Mesenchymal stem cell (in vitro differentiated cells and primary cell): ENCODE data around the gene NDUFAF8.
A peak's percentile ranks its signal among the peaks of the same experiment; 100 is the strongest.

Source experiments
- DNase-seq: peaks from one replicate; pipeline ENCODE4 v3.0.0-alpha.2; 2013
- H2AFZ ChIP-seq: one replicate; pipeline ENCODE4 v1.6.1; 2013; ENCODE audit warnings: low read depth, mild to moderate bottlenecking, control low read depth, inconsistent platforms, low read length, moderate library complexity
- H2AK5ac ChIP-seq: 2 replicates; pipeline ENCODE4 v1.6.1; 2013; ENCODE audit warnings: low read length, moderate library complexity, mild to moderate bottlenecking, inconsistent platforms; ENCODE audit not compliant: severe bottlenecking
- H2BK120ac ChIP-seq: one replicate; pipeline ENCODE4 v1.6.1; 2013; ENCODE audit warnings: low read depth, mild to moderate bottlenecking, inconsistent platforms, low read length, moderate library complexity
- H2BK12ac ChIP-seq, 2 experiments: one replicate each; pipeline ENCODE4 v1.6.1; 2013; ENCODE audit warnings: inconsistent platforms in 2 of 2, low read length in 2 of 2, mild to moderate bottlenecking in 2 of 2, moderate library complexity in 2 of 2, control low read depth in 1 of 2
- H2BK15ac ChIP-seq: one replicate; pipeline ENCODE4 v1.6.1; 2013; ENCODE audit warnings: mild to moderate bottlenecking, low read depth, inconsistent platforms; ENCODE audit not compliant: poor library complexity, severe bottlenecking
- H2BK5ac ChIP-seq: 2 replicates; pipeline ENCODE4 v1.6.1; 2013; ENCODE audit warnings: low read depth, mild to moderate bottlenecking, low read length, control low read depth, inconsistent platforms; ENCODE audit not compliant: poor library complexity, severe bottlenecking
- H3K14ac ChIP-seq, 2 experiments: one replicate each; pipeline ENCODE4 v1.6.1; 2013; ENCODE audit warnings: inconsistent platforms in 2 of 2, low read length in 2 of 2, control low read depth in 1 of 2, mild to moderate bottlenecking in 1 of 2, moderate library complexity in 1 of 2
- H3K18ac ChIP-seq, 2 experiments: one replicate each; pipeline ENCODE4 v1.6.1; 2013; ENCODE audit warnings: inconsistent platforms in 2 of 2, low read length in 2 of 2, control low read depth in 1 of 2, low read depth in 1 of 2, mild to moderate bottlenecking in 1 of 2
- H3K23ac ChIP-seq, 2 experiments: one replicate each; pipeline ENCODE4 v1.6.1; 2013; ENCODE audit warnings: inconsistent platforms in 2 of 2, low read length in 2 of 2, mild to moderate bottlenecking in 2 of 2, moderate library complexity in 2 of 2, control low read depth in 1 of 2
- H3K27ac ChIP-seq: 2 replicates; pipeline ENCODE4 v1.5.1; 2013; ENCODE audit warnings: mild to moderate bottlenecking, moderate library complexity, low read length, control low read depth, inconsistent platforms; ENCODE audit not compliant: poor library complexity, severe bottlenecking
- H3K27me3 ChIP-seq, 2 experiments: 2 replicates each; pipeline versions ENCODE4 v1.6.1 to v1.7.0; 2013; ENCODE audit warnings: low read length in 2 of 2, mild to moderate bottlenecking in 2 of 2, moderate library complexity in 2 of 2, control low read depth in 1 of 2, inconsistent platforms in 1 of 2; ENCODE audit not compliant: control insufficient read depth in 1 of 2, insufficient read depth in 1 of 2
- H3K36me3 ChIP-seq, 2 experiments: 2 replicates each; pipeline versions ENCODE4 v1.6.1 to v1.7.0; 2013; ENCODE audit warnings: low read length in 2 of 2, control low read depth in 1 of 2, inconsistent platforms in 1 of 2, low read depth in 1 of 2, mild to moderate bottlenecking in 1 of 2; ENCODE audit not compliant: insufficient read depth in 2 of 2, control insufficient read depth in 1 of 2
- H3K4ac ChIP-seq, 2 experiments: one replicate each; pipeline ENCODE4 v1.6.1; 2013; ENCODE audit warnings: inconsistent platforms in 2 of 2, low read length in 2 of 2, mild to moderate bottlenecking in 2 of 2, moderate library complexity in 2 of 2, control low read depth in 1 of 2, low read depth in 1 of 2
- H3K4me1 ChIP-seq: 2 replicates; pipeline ENCODE4 v1.6.1; 2013; ENCODE audit warnings: low read depth, low read length, control low read depth; ENCODE audit not compliant: control insufficient read depth, insufficient read depth
- H3K4me2 ChIP-seq: 2 replicates; pipeline ENCODE4 v1.6.1; 2013; ENCODE audit warnings: low read length, mild to moderate bottlenecking, inconsistent platforms; ENCODE audit not compliant: poor library complexity, severe bottlenecking
- H3K4me3 ChIP-seq, 2 experiments: 2 replicates each; pipeline versions ENCODE4 v1.5.1 to v1.7.0; 2013; ENCODE audit warnings: low read length in 2 of 2, mild to moderate bottlenecking in 2 of 2, control low read depth in 1 of 2, low read depth in 1 of 2; ENCODE audit not compliant: insufficient read depth in 1 of 2
- H3K79me1 ChIP-seq: replicated peaks from 2 replicates; pipeline ENCODE4 v1.6.1; 2013; ENCODE audit warnings: mild to moderate bottlenecking, control low read depth, low read length, inconsistent platforms; ENCODE audit not compliant: poor library complexity, severe bottlenecking
- H3K9ac ChIP-seq: 2 replicates; pipeline ENCODE4 v1.7.0; 2013; ENCODE audit warnings: mild to moderate bottlenecking, low read length, moderate library complexity
- H3K9me3 ChIP-seq: 2 replicates; pipeline ENCODE4 v1.7.0; 2013; ENCODE audit warnings: mild to moderate bottlenecking, low read length; ENCODE audit not compliant: control insufficient read depth
- H4K8ac ChIP-seq: one replicate; pipeline ENCODE4 v1.6.1; 2013; ENCODE audit warnings: inconsistent platforms, mild to moderate bottlenecking, low read length, moderate library complexity
- H4K91ac ChIP-seq: one replicate; pipeline ENCODE4 v1.6.1; 2013; ENCODE audit warnings: mild to moderate bottlenecking, low read length, inconsistent platforms
- WGBS: methylation state at CpG from one replicate; pipeline ENCODE4 v1.1.7; 2013; ENCODE audit warnings: mixed read lengths; 5-methylcytosine and 5-hydroxymethylcytosine counted together

Gene NDUFAF8

DNA sequence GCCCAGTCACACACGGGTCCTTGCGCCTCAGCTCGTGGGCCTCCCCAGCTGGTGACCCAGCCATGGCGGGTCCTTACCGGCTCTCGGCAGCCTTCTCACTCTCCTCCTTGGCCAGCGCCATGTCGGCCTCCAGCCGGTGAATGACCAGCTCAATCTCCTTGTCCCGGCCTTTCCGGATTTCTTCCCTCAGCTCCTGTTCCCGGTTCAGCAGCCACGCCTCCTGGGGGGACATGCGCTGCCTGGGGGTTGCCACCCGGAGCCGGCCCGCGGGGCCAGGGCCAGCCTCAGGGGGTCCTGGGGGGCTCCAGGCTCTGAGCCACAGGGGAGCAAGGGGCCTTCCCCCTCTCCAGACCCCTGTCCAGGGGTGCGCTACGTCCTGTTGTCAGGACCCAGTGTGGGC is 48.0 kb upstream of the NDUFAF8 start:
- Histone ChIP-seq H2BK12ac (no peak overlapping the region), H2AFZ (no peak overlapping the region), H3K4me3 (peak overlapping the region in 1 of 2 experiments; percentile 14), H3K18ac (no peak overlapping the region), H3K27me3 (peaks cover 0 to 3% of the 10 kb centered on the region in 2 experiments), H3K4me1 (peaks cover 15% of the 10 kb centered on the region), H3K79me1 (no peaks in the 10 kb centered on the region), H2BK5ac (no peak overlapping the region), H4K91ac (no peak overlapping the region), H3K23ac (no peak overlapping the region), H4K8ac (no peak overlapping the region), H2BK120ac (no peak overlapping the region), H3K9me3 (no peaks in the 10 kb centered on the region), H3K36me3 (peaks cover 0 to 77% of the 10 kb centered on the region in 2 experiments), H3K9ac (no peak overlapping the region), H2AK5ac (no peak overlapping the region), H3K14ac (no peak overlapping the region), H3K27ac (no peak overlapping the region), H3K4ac (no peak overlapping the region), H3K4me2 (no peak overlapping the region), H2BK15ac (no peak overlapping the region)
- WGBS: 91% methylated on average over 20 of the region's 20 CpGs
- no peak for DNase-seq

DNA sequence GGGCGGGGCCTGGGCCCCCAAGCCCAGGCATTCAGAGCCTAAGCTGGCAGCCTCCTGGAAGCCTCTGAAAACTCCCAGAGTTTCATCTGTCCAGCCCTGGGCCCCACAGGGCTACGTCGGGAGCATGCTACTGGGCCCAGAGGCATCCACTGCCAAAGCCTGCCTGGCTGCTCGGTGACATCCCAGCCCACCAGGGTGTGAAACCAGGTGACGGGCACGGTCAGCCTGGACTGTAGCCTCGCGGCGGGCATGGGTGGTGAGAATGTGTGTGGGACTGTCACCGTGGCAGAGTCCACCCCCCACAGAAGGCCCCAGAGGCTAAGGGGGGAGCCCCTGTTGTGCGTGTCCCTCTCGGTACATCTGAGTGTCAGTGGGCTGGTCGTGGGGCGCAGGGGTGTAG is 47.5 kb upstream of the NDUFAF8 start:
- H3K27me3 ChIP-seq: no peaks in the 10 kb centered on the region
- H3K9ac ChIP-seq: no peak overlapping the region
- WGBS: 98% methylated on average over 14 of the region's 14 CpGs
- no peak overlapping the region for H2BK120ac ChIP-seq
- no peaks in the 10 kb centered on the region for H3K9me3 ChIP-seq
- H2AFZ ChIP-seq: no peak overlapping the region
- no peak overlapping the region for H3K4me3 ChIP-seq
- H4K91ac ChIP-seq: no peak overlapping the region
- H2BK12ac ChIP-seq: no peak overlapping the region
- no peaks in the 10 kb centered on the region for H3K79me1 ChIP-seq
- H3K27ac ChIP-seq: no peak overlapping the region
- H2BK5ac ChIP-seq: no peak overlapping the region
- no peak overlapping the region for H3K14ac ChIP-seq
- no peak for DNase-seq
- no peak overlapping the region for H3K4ac ChIP-seq
- no peak overlapping the region for H3K4me2 ChIP-seq
- H2BK15ac ChIP-seq: no peak overlapping the region
- H2AK5ac ChIP-seq: no peak overlapping the region
- H3K36me3 ChIP-seq: peaks cover 0 to 82% of the 10 kb centered on the region in 2 experiments
- no peak overlapping the region for H3K23ac ChIP-seq
- H3K4me1 ChIP-seq: peaks cover 15% of the 10 kb centered on the region
- no peak overlapping the region for H3K18ac ChIP-seq
- H4K8ac ChIP-seq: no peak overlapping the region

DNA sequence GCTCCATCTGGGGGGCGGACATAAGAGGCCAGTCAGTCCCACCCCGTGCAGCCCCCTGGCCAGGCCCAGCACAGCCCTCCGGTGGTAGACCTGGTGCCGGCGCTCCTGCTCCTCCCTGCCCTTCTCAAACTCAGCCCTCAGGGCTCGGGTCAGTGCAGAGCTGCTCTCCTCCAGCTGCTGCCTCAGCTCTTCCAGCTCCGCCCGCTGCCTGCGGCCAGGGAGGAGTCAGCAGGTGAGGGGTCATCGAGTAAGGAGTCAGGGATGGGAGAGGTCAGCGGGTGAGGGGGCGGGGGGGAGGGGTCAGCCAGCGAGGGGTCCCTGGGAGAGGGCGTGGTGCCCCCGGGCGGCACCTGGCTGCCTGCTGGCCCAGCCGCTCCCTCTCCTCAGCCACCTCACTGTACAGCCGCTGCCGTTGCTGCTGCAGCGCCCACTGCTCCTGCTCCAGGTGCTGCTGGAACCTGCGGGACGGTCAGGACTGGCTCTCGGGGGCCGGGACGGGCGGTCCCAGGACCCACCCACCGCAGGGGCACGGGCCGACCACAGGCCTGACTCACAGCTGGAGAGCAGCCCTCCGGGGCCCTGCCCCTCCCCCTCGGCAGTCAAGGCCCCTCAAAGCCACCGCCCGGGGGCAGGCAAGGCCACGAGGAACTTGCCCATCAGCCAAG is 46.6 kb upstream of the NDUFAF8 start:
- 88% methylated on average over 27 of the region's 34 CpGs for WGBS
- Histone ChIP-seq H2BK15ac (no peak overlapping the region), H3K14ac (no peak overlapping the region), H2BK120ac (no peak overlapping the region), H2BK12ac (no peak overlapping the region), H3K4ac (no peak overlapping the region), H4K91ac (no peak overlapping the region), H3K36me3 (peaks cover 0 to 91% of the 10 kb centered on the region in 2 experiments), H4K8ac (no peak overlapping the region), H3K4me1 (peaks cover 17% of the 10 kb centered on the region), H3K18ac (no peak overlapping the region), H2BK5ac (no peak overlapping the region), H3K27me3 (no peaks in the 10 kb centered on the region), H3K9me3 (no peaks in the 10 kb centered on the region), H3K23ac (no peak overlapping the region), H3K4me2 (no peak overlapping the region), H3K27ac (no peak overlapping the region), H3K9ac (no peak overlapping the region), H3K4me3 (no peak overlapping the region), H2AK5ac (no peak overlapping the region), H2AFZ (no peak overlapping the region), H3K79me1 (no peaks in the 10 kb centered on the region)
- no peak for DNase-seq

DNA sequence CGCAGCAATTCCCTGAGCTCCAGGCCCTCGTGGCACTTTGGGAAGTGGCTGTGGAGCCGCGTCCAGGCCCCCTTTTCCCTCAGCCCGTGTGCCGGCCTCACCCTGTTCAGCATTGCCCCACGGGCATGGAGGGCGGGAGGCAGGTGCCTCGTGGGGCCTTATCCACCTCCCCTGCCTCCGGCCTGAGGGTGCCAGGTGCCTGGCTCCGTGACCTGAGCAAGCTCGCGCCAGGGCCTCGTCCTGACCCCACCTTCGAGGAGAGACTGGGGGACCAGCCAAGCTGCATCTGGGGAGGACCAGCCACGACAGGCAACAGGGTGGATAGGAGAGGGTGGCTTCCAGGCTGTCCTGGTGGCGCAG is 46.1 kb upstream of the NDUFAF8 start:
- Histone ChIP-seq H4K8ac (no peak overlapping the region), H3K14ac (no peak overlapping the region), H2BK15ac (no peak overlapping the region), H3K23ac (no peak overlapping the region), H2BK120ac (no peak overlapping the region), H3K4me3 (no peak overlapping the region), H3K27ac (no peak overlapping the region), H3K4me2 (no peak overlapping the region), H4K91ac (no peak overlapping the region), H3K36me3 (peaks cover 0 to 96% of the 10 kb centered on the region in 2 experiments), H3K18ac (no peak overlapping the region), H2AFZ (no peak overlapping the region), H3K4me1 (peaks cover 14% of the 10 kb centered on the region), H3K9me3 (no peaks in the 10 kb centered on the region), H2BK5ac (no peak overlapping the region), H3K4ac (no peak overlapping the region), H2AK5ac (no peak overlapping the region), H3K27me3 (no peaks in the 10 kb centered on the region), H3K79me1 (no peaks in the 10 kb centered on the region), H3K9ac (no peak overlapping the region), H2BK12ac (no peak overlapping the region)
- WGBS: 94% methylated on average over 17 of the region's 17 CpGs
- no peak for DNase-seq
